Activated CD8-positive, alpha-beta T cell treated with anti-CD3 and anti-CD28 coated beads for 36 hours (primary cell): ENCODE measurements around the gene RAD23B. TPM values are rescaled to one million over a fixed set of nuclear protein-coding genes. Genes with fewer than 3 reads are reported as not detected.

Source experiments
- ATAC-seq: fragments of 200-7000 bp; cut with Tn5 transposase; one replicate; pipeline ENCODE4 v1.10.0; 2021; ENCODE audit warnings: mild to moderate bottlenecking, moderate library complexity
- CTCF ChIA-PET: fragments of 350-600 bp; sonication (Branson Sonifier 250); formaldehyde crosslinking; loops from one replicate; lab custom pipeline; 2021; ENCODE audit warnings: antibody characterized with exemption; lab: Charles Lee
- POLR2A ChIA-PET: fragments of 350-600 bp; sonication (Branson Sonifier 250); formaldehyde crosslinking; loops from one replicate; lab custom pipeline; 2021; ENCODE audit warnings: antibody characterized with exemption; lab: Charles Lee
- DNase-seq: peaks from one replicate; pipeline ENCODE4 v3.0.0-alpha.2; 2020
- H3K27ac Mint-ChIP-seq: one replicate; pipeline ENCODE4 v1.8.0; 2021; ENCODE audit warnings: mild to moderate bottlenecking, mixed read lengths
- H3K27me3 Mint-ChIP-seq: one replicate; pipeline ENCODE4 v1.8.0; 2021; ENCODE audit warnings: mixed read lengths
- H3K36me3 Mint-ChIP-seq: one replicate; pipeline ENCODE4 v1.8.0; 2021; ENCODE audit warnings: low read depth, mixed read lengths
- H3K4me1 Mint-ChIP-seq: one replicate; pipeline ENCODE4 v1.8.0; 2021; ENCODE audit warnings: low read depth, mixed read lengths
- H3K4me3 Mint-ChIP-seq: one replicate; pipeline ENCODE4 v1.8.0; 2021; ENCODE audit warnings: mild to moderate bottlenecking, moderate library complexity, mixed read lengths
- H3K9me3 Mint-ChIP-seq: one replicate; pipeline ENCODE4 v1.8.0; 2021; ENCODE audit warnings: mixed read lengths
- intact Hi-C: fragments of 100-400 bp; cut with micrococcal nuclease; formaldehyde crosslinking; loops from one replicate; pipeline ENCODE4 v1.10.0; 2022
- total RNA-seq, 2 experiments: library from RNA; stranded (reverse); gene quantifications; one replicate each; pipeline ENCODE4 v1.2.3, GENCODE V29; 2021
- TF ChIP-seq, protein P1 (sequence below): fragments of 200-600 bp; IDR thresholded peaks from one replicate; pipeline ENCODE4 v1.8.0; 2022; ENCODE audit warnings: antibody characterized with exemption, mild to moderate bottlenecking

RAD23B gene
- total RNA-seq, 2 experiments from 2014 or later, result 115 to 117 TPM

GRCh38 chr9:107283623-107284616 is 841 bp downstream of the RAD23B start:
- H3K27me3 Mint-ChIP-seq, result no peaks in the 10 kb centered on the region
- DNase-seq (peak; percentile 86), ATAC-seq (peak; percentile 38)
- H3K4me1 Mint-ChIP-seq, result peaks cover 49% of the 10 kb centered on the region
- peak overlapping the region; percentile 93 for H3K27ac Mint-ChIP-seq
- CTCF ChIA-PET, result interaction anchor here (3.4 kb wide), 1 partner anchor 57 kb away, joined by 16 read pairs; no protein-coding TSS in a partner anchor
- TF ChIP-seq, protein P1, sequence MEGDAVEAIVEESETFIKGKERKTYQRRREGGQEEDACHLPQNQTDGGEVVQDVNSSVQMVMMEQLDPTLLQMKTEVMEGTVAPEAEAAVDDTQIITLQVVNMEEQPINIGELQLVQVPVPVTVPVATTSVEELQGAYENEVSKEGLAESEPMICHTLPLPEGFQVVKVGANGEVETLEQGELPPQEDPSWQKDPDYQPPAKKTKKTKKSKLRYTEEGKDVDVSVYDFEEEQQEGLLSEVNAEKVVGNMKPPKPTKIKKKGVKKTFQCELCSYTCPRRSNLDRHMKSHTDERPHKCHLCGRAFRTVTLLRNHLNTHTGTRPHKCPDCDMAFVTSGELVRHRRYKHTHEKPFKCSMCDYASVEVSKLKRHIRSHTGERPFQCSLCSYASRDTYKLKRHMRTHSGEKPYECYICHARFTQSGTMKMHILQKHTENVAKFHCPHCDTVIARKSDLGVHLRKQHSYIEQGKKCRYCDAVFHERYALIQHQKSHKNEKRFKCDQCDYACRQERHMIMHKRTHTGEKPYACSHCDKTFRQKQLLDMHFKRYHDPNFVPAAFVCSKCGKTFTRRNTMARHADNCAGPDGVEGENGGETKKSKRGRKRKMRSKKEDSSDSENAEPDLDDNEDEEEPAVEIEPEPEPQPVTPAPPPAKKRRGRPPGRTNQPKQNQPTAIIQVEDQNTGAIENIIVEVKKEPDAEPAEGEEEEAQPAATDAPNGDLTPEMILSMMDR, result no peak
- intact Hi-C loops, result loop anchor here (5.0 kb wide), 1 partner anchor 42 kb away; no protein-coding TSS in a partner anchor
- peak overlapping the region; percentile 92 for H3K4me3 Mint-ChIP-seq
- H3K36me3 Mint-ChIP-seq, result peaks cover 23% of the 10 kb centered on the region
- no peaks in the 10 kb centered on the region for H3K9me3 Mint-ChIP-seq
- POLR2A ChIA-PET, result interaction anchor here (0.8 to 1.7 kb wide), 15 partner anchors 9 to 65 kb away, joined by 3 to 9 read pairs (median 4); no protein-coding TSS in a partner anchor

- H3K36me3 Mint-ChIP-seq, result peaks cover 27% of the 10 kb centered on the region
- TF ChIP-seq, protein P1, result no peak
- peaks cover 56% of the 10 kb centered on the region for H3K4me1 Mint-ChIP-seq
- POLR2A ChIA-PET, result interaction anchor here (1.0 to 1.7 kb wide), 4 partner anchors 12 to 57 kb away, joined by 3 to 8 read pairs (median 4); no protein-coding TSS in a partner anchor
- DNase-seq, result no peak
- peak overlapping the region; percentile 92 for H3K4me3 Mint-ChIP-seq
- no peaks in the 10 kb centered on the region for H3K9me3 Mint-ChIP-seq
- peak overlapping the region; percentile 93 for H3K27ac Mint-ChIP-seq
- CTCF ChIA-PET, result interaction anchor here (2.3 to 3.4 kb wide), 2 partner anchors 12 to 57 kb away, joined by 5 to 16 read pairs; no protein-coding TSS in a partner anchor
- intact Hi-C loops, result loop anchor here (5.0 kb wide), 1 partner anchor 42 kb away; no protein-coding TSS in a partner anchor
- no peaks in the 10 kb centered on the region for H3K27me3 Mint-ChIP-seq
- no peak for ATAC-seq
These were observed 1.6 kb downstream of the RAD23B start for GRCh38 chr9:107284636-107285035.

DNA sequence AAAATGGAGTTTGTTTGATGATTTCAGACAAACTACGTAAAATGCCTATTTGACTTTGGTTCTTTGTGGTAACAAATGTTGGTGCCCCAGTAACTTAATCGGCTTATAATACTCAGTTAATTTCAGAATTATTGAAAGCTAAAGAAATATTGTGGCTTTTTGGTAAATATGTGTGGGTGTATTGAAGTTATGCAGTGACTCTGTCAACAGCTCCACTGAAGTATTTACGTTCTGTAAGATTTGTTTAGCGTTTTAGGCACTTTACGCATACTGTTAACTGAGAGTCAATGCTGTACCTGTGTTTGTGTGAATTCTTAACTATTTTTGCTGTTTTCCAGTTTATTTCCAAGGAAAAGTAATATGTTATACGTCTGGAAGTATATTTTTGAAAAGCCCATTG is 2.2 kb downstream of the RAD23B start:
- peaks cover 63% of the 10 kb centered on the region for H3K4me1 Mint-ChIP-seq
- DNase-seq, result no peak
- no peaks in the 10 kb centered on the region for H3K27me3 Mint-ChIP-seq
- CTCF ChIA-PET, result interaction anchor here (1.0 to 3.4 kb wide), 4 partner anchors 12 to 140 kb away, joined by 3 to 16 read pairs (median 4); no protein-coding TSS in a partner anchor
- POLR2A ChIA-PET, result interaction anchor here (1.0 kb wide), 1 partner anchor 57 kb away, joined by 3 read pairs; no protein-coding TSS in a partner anchor
- peak overlapping the region; percentile 93 for H3K27ac Mint-ChIP-seq
- no peaks in the 10 kb centered on the region for H3K9me3 Mint-ChIP-seq
- TF ChIP-seq, protein P1, result no peak
- H3K36me3 Mint-ChIP-seq, result peaks cover 30% of the 10 kb centered on the region
- intact Hi-C loops, result no loop called here
- H3K4me3 Mint-ChIP-seq, result peak overlapping the region; percentile 92
- ATAC-seq, result no peak

DNA sequence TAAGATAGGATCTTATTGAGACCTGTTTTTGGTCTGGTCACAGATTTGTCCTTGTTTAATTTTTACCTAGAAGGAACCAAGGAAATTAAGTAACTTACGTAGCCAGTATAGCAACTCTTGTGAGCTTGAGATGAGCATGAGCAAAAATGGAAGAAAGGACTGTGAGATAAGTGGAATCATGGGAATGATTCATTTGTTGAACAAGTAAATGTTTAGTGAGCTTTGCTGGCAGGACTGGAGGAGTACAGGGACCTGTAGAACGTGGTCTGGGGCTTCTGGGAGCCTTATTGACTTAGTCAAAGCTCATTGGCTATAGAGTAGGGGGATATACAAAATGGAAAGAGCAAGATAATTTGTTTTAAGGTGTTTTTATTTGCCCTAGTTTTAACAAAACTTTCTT is 3.0 kb downstream of the RAD23B start:
- peaks cover 33% of the 10 kb centered on the region for H3K36me3 Mint-ChIP-seq
- ChIA-PET CTCF (interaction anchor here (1.0 to 3.4 kb wide), 4 partner anchors 11 to 140 kb away, joined by 3 to 16 read pairs (median 4); no protein-coding TSS in a partner anchor), POLR2A (no interaction called here)
- intact Hi-C loops, result no loop called here
- peaks cover 63% of the 10 kb centered on the region for H3K4me1 Mint-ChIP-seq
- no peaks in the 10 kb centered on the region for H3K9me3 Mint-ChIP-seq
- peak overlapping the region; percentile 92 for H3K4me3 Mint-ChIP-seq
- peak overlapping the region; percentile 61 for H3K27ac Mint-ChIP-seq
- DNase-seq (no peak), ATAC-seq (no peak)
- no peaks in the 10 kb centered on the region for H3K27me3 Mint-ChIP-seq
- TF ChIP-seq, protein P1, result no peak
